OCI-LY3 (cell line): Measurements from ENCODE around the gene DPP10.

Source experiments
- CTCF ChIP-seq: fragments of 200-600, 300-600 bp; sonication (generic); IDR thresholded peaks from 2 replicates; pipeline ENCODE4 v1.5.1; 2014; ENCODE audit warnings: antibody characterized with exemption, low read length, low read depth
- EZH2phosphoT487 ChIP-seq: fragments of 200-600 bp; shearing (Covaris generic); IDR thresholded peaks from 2 replicates; pipeline ENCODE4 v1.6.1; 2018; ENCODE audit warnings: antibody characterized with exemption, mixed run types, low read depth

DNA sequence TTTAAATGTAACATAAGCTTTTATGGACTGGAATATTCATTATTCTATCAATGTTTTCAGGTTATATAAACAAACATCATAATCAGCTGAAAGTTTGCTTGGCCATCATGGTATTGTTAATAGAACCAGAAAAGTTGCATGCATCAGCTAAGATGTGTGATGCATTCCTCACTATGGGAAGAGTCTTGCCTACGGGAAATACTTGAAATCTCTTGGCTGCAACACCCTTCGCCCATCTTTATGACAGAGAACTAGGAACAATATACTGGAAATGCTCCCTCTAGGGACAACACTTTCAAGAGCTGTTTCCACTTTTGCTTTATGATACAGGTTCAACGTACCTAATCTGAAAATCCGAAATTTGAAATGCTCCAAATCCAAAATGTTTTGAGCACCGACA is 1390.8 kb downstream of the DPP10 start:
- TF ChIP-seq CTCF = no peak
- no peak for TF ChIP-seq EZH2phosphoT487
